Measurements from ENCODE around the gene TGFB1I1. TPM values are rescaled to one million over a fixed set of nuclear protein-coding genes. Genes with fewer than 3 reads are reported as not detected.

Gene TGFB1I1
- total and polyA plus RNA-seq, 2 of the 13 experiments (the other 11 are each of a cell fraction or from before 2014, with no cell fraction given), result 0.80 to 2.9 TPM

DNA sequence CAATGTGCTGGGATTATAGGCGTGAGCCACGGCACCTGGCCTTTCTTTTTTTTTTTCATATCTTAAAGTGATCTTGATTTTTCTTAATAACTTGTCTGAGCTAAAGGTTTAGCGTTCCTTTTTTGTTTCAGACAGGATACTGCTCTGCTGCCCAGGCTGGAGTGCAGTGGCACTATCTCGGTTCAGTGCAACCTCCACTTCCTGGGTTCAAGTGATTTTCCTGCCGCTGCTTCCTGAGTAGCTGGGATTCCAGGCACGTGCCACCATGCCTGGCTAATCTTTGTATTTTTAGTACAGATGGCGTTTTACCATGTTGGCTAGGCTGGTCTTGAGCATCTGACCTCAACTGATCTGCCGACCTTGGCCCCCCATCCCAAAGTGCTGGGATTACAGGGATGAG lies 32.2 kb downstream of the TGFB1I1 start:
- no peak overlapping the region for H3K4me3 ChIP-seq (replicated peaks in 1 of 3; ENCODE audit: insufficient read depth in 1 of 3, low read depth in 2 of 3, low read length in 3 of 3)
- WGBS (ENCODE audit: low lambda C conversion rate), result 97% methylated on average over 8 of the region's 8 CpGs
- ATAC-seq, result no peak
- in situ Hi-C loops (cut with HindIII; ENCODE audit: extremely low pct_ligation_motif_present, low pct_unique_long_range_greater_than_20kb), result no loop called here
- peaks cover 52% of the 10 kb centered on the region for H3K4me1 ChIP-seq (ENCODE audit: insufficient read depth, low read length)
- POLR2A ChIA-PET, result interaction anchor here (1.8 kb wide), 2 partner anchors 44 to 46 kb away, joined by 7 to 8 read pairs; partner anchors contain the start of gene ARMC5
- no peaks in the 10 kb centered on the region for H4K20me1 ChIP-seq (ENCODE audit: insufficient read depth, low read length)
- FAIRE-seq, result no peak
- no peak overlapping the region for H3K27ac ChIP-seq (ENCODE audit: extremely low read length, insufficient read depth, low read length)
- BruUV-seq (replicated peaks), result no TSS peak
- no peak for DNase-seq (ENCODE audit: low spot score)
- no peaks in the 10 kb centered on the region; a peak in 1 of 5 replicates for H3K27me3 ChIP-seq (ENCODE audit: control insufficient read depth in 1 of 2, insufficient read depth in 2 of 2, low read length in 2 of 2)
- intact Hi-C loops (cut with micrococcal nuclease; ENCODE audit: unreplicated experiment), result no loop called here
- CTCF ChIA-PET (ENCODE audit: low intra/inter-chr PET ratio, low total read pairs), result no interaction called here
- H3K9ac ChIP-seq (ENCODE audit: insufficient read depth, low read depth, low read length), result no peak overlapping the region
- H3K36me3 ChIP-seq (replicated peaks in 1 of 2; ENCODE audit: control insufficient read depth in 1 of 2, insufficient read depth in 2 of 2, low read length in 2 of 2), result peaks cover 2 to 24% of the 10 kb centered on the region in 2 experiments; a peak in 3 of 5 replicates
- peaks cover 18% of the 10 kb centered on the region for H3K79me2 ChIP-seq (ENCODE audit: insufficient read depth, low read length)
- no peak overlapping the region for H2AFZ ChIP-seq (ENCODE audit: low read length)
- no peak overlapping the region for H3K4me2 ChIP-seq (ENCODE audit: low read depth, low read length)
- TF ChIP-seq ZNF564 (CRISPR knock-in tag; IDR thresholded peaks at IDR 0.05), result no peak
- TF ChIP-seq, protein P1, sequence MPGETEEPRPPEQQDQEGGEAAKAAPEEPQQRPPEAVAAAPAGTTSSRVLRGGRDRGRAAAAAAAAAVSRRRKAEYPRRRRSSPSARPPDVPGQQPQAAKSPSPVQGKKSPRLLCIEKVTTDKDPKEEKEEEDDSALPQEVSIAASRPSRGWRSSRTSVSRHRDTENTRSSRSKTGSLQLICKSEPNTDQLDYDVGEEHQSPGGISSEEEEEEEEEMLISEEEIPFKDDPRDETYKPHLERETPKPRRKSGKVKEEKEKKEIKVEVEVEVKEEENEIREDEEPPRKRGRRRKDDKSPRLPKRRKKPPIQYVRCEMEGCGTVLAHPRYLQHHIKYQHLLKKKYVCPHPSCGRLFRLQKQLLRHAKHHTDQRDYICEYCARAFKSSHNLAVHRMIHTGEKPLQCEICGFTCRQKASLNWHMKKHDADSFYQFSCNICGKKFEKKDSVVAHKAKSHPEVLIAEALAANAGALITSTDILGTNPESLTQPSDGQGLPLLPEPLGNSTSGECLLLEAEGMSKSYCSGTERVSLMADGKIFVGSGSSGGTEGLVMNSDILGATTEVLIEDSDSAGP (CRISPR knock-in tag; IDR thresholded peaks at IDR 0.05; ENCODE audit: borderline replicate concordance), result 0 out of 2 replicates have a peak, but pooled peaks have one; percentile 16
- no peak for TF ChIP-seq ZNF232 (CRISPR knock-in tag; IDR thresholded peaks at IDR 0.05; ENCODE audit: borderline replicate concordance)
- TF ChIP-seq POLR2A (IDR thresholded peaks at IDR 0.05; ENCODE audit: insufficient read depth in 1 of 2, low read depth in 2 of 2, low read length in 2 of 2), result peak in 1 of 2 experiments; percentile 26; a peak in 1 of 4 replicates
- TF ChIP-seq ZNF672 (CRISPR knock-in tag; IDR thresholded peaks at IDR 0.05), result no peak
- TF ChIP-seq ZNF3 (CRISPR knock-in tag; IDR thresholded peaks at IDR 0.05), result no peak
- TF ChIP-seq E2F2 (CRISPR knock-in tag; IDR thresholded peaks at IDR 0.05; ENCODE audit: borderline replicate concordance), result no peak
- no peak for TF ChIP-seq CCDC6 (CRISPR knock-in tag; IDR thresholded peaks at IDR 0.05)
- TF ChIP-seq ZNF850 (CRISPR knock-in tag; conservative IDR thresholded peaks at IDR 0.05), result no peak
- no peaks in the 10 kb centered on the region for H3K9me3 ChIP-seq (ENCODE audit: low read length)
